Neural progenitor cell (in vitro differentiated cells): Measurements from ENCODE around the gene PKHD1.

ENCODE experiments used
- CTCF ChIP-seq: fragments of 200-600 bp; sonication (generic); IDR thresholded peaks from 2 replicates; pipeline ENCODE4 v1.5.1; 2017; ENCODE audit warnings: antibody characterized with exemption, mild to moderate bottlenecking
- EZH2phosphoT487 ChIP-seq: fragments of 200-600 bp; sonication (generic); IDR thresholded peaks from 2 replicates; pipeline ENCODE4 v1.6.1; 2017; ENCODE audit warnings: antibody characterized with exemption

- TF ChIP-seq CTCF (no peak), EZH2phosphoT487 (no peak)
Observed at GRCh38 chr6:51625566-51625965, 461.8 kb downstream of the PKHD1 start.
